ENCODE measurements around the gene BAX.

BAX gene

DNA sequence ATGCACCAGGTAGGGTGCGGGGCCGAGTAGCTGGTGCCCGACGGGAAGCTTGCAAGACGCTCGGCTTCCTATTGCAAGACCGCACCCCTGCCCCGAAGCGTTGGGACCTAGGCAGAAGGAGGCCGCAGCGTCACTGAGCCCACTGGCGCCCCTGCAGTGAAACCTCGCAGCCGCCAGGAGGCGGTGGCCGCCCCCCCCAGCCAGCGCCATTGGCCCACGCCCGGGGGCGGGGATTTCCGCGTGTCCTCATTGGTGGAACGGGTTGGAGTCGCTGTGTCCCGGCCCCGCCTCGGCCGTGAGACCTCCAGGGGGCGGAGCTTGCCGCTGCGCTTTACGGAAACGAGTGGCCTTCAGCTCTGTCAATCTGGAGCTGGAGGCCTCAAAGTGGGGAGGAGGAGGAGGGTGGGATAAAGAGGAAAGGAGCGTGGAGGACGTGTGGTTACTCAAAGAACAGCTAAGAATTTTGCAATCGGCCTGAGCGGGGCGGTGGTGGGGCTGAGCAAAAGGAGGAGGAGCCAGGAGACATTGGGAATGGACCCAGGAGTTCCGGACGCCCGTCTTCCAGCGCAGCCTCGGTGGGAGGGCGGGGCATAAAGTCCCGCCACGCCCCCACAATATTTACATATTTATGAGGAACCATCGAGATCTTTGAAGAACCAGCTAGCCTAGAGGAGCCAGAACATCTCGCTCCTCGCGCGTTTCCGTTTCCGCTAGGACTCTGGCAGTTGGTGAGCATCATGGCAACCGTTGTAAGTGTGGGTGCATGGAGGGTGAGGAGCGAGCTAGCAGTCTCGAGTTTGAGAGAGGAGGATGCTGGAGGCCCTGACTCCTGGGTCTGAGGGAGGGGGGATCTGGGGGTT lies 38.7 kb downstream of the BAX start, which contains the start of the genes GYS1 and RUVBL2:
GYS1 (minus strand) TSS at position 135 of the 860 bp plus-strand sequence. CDS start 197 bp downstream, outside the sequence.
RUVBL2 (plus strand) TSS at position 713 of the 860 bp plus-strand sequence; CDS start at position 738, 25 bp downstream.
- H3K4me1 Mint-ChIP-seq: peaks cover 39% of the 10 kb centered on the region
- peak; percentile 95 for ATAC-seq
- H3K27ac Mint-ChIP-seq: peak within 1 kb of the TSS; percentile 99
- no peaks in the 10 kb centered on the region for H3K27me3 Mint-ChIP-seq
- H3K36me3 Mint-ChIP-seq (ENCODE audit: low read depth): peaks cover 26% of the 10 kb centered on the region
- peak; percentile 99 for DNase-seq
- H3K9me3 Mint-ChIP-seq: no peaks in the 10 kb centered on the region
- peak within 1 kb of the TSS; percentile 98 for H3K4me3 Mint-ChIP-seq

DNA sequence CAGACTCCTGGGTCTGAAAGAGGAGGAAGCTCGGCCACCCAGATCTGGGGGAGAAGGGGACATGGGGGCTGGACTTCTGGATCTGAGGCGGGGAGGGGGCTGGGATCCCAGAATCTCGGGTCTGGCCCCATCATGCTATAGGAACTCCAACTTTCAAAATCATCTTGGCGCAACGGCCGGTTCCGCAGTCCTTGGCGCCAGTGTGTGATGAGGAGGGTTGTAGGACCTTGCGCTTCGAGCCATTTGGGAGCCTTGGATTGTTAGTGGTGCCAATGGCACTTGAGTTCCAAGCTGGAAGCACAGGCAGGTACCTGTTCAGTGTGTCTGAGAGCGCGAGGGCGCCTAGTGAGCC lies 39.3 kb downstream of the BAX start:
- Mint-ChIP-seq H3K4me3 (peak overlapping the region; percentile 98), H3K27me3 (no peaks in the 10 kb centered on the region), H3K27ac (peak overlapping the region; percentile 99), H3K36me3 (ENCODE audit: low read depth) (peaks cover 20% of the 10 kb centered on the region), H3K9me3 (no peaks in the 10 kb centered on the region), H3K4me1 (peaks cover 35% of the 10 kb centered on the region)
- DNase-seq (no peak), ATAC-seq (no peak)

DNA sequence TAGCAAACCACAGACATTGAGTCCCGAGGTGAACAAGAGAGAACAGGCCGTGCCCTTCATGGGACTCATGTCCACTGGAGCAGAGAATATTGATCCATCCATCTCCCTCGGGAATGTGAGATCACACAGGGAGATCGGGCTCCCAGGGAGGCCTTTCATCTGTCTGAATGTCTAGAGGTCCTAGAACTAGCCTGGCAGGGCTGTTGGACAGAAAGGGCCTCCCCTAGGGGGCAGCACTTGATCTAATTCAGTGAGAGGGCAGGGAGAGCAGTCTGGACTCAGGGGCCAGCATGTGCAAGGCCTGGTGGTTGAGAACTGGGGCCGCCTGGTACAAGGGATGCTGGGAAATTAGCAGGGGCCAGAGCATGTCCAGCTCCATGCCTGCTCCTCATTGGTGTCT lies 43.3 kb downstream of the BAX start:
- ATAC-seq (no peak), DNase-seq (peak; percentile 71)
- no peaks in the 10 kb centered on the region for H3K27me3 Mint-ChIP-seq
- H3K27ac Mint-ChIP-seq: no peak overlapping the region
- H3K36me3 Mint-ChIP-seq (ENCODE audit: low read depth): peaks cover 28% of the 10 kb centered on the region
- no peaks in the 10 kb centered on the region for H3K9me3 Mint-ChIP-seq
- no peak overlapping the region for H3K4me3 Mint-ChIP-seq
- peaks cover 21% of the 10 kb centered on the region for H3K4me1 Mint-ChIP-seq

GRCh38 chr19:48999481-49000325 lies 45.0 kb downstream of the BAX start:
- ATAC-seq: peak; percentile 63
- Mint-ChIP-seq H3K27ac (no peak overlapping the region), H3K27me3 (no peaks in the 10 kb centered on the region), H3K4me1 (peaks cover 11% of the 10 kb centered on the region), H3K9me3 (no peaks in the 10 kb centered on the region), H3K4me3 (no peak overlapping the region), H3K36me3 (ENCODE audit: low read depth) (peaks cover 23% of the 10 kb centered on the region)
- DNase-seq: peak; percentile 68

DNA sequence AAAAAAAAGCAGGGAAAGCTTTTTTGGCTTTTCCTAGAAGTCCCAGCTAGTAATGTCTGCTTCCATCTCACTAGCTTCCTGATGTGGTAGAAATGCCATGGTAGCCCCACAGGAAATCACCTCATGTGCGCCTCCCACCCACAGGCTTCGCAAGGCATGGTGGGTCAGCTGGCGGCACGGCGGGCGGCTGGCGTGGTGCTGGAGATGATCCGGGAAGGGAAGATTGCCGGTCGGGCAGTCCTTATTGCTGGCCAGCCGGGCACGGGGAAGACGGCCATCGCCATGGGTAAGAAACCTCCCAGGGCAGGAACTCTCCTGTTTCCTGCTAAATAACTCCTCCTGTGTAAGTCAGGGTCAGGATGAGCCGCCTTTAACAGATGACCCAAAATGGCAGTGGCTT lies 49.5 kb downstream of the BAX start:
- H3K27me3 Mint-ChIP-seq: no peaks in the 10 kb centered on the region
- no peak for ATAC-seq
- no peak overlapping the region for H3K27ac Mint-ChIP-seq
- no peak overlapping the region for H3K4me3 Mint-ChIP-seq
- no peaks in the 10 kb centered on the region for H3K9me3 Mint-ChIP-seq
- H3K4me1 Mint-ChIP-seq: no peaks in the 10 kb centered on the region
- no peak for DNase-seq
- H3K36me3 Mint-ChIP-seq (ENCODE audit: low read depth): peaks cover 28% of the 10 kb centered on the region

GRCh38 chr19:49004964-49005614 lies 50.4 kb downstream of the BAX start:
- no peaks in the 10 kb centered on the region for H3K9me3 Mint-ChIP-seq
- no peak overlapping the region for H3K4me3 Mint-ChIP-seq
- H3K36me3 Mint-ChIP-seq (ENCODE audit: low read depth): peaks cover 21% of the 10 kb centered on the region
- H3K27ac Mint-ChIP-seq: no peak overlapping the region
- ATAC-seq: no peak
- H3K4me1 Mint-ChIP-seq: no peaks in the 10 kb centered on the region
- no peak for DNase-seq
- no peaks in the 10 kb centered on the region for H3K27me3 Mint-ChIP-seq

GRCh38 chr19:49006905-49007304 lies 52.2 kb downstream of the BAX start:
- H3K27ac Mint-ChIP-seq: no peak overlapping the region
- ATAC-seq (no peak), DNase-seq (no peak)
- H3K4me1 Mint-ChIP-seq: no peaks in the 10 kb centered on the region
- no peak overlapping the region for H3K4me3 Mint-ChIP-seq
- H3K9me3 Mint-ChIP-seq: no peaks in the 10 kb centered on the region
- peaks cover 23% of the 10 kb centered on the region for H3K36me3 Mint-ChIP-seq (ENCODE audit: low read depth)
- H3K27me3 Mint-ChIP-seq: no peaks in the 10 kb centered on the region

DNA sequence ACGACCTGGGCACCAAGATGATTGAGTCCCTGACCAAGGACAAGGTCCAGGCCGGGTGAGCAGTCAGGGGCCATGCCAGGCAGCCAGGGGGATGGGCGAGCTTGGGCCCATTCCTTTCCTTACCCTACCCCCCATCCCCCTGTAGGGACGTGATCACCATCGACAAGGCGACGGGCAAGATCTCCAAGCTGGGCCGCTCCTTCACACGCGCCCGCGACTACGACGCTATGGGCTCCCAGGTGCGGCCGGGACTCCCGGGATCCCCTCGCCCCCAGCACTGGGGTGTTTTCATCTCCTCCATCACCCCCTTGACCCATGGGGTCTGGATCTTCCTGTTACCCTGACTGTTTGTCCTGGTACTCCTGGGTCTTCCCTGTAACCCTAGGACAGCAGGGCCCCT lies 55.2 kb downstream of the BAX start:
- H3K4me3 Mint-ChIP-seq: no peak overlapping the region
- H3K4me1 Mint-ChIP-seq: no peaks in the 10 kb centered on the region
- DNase-seq (no peak), ATAC-seq (no peak)
- no peaks in the 10 kb centered on the region for H3K27me3 Mint-ChIP-seq
- peaks cover 21% of the 10 kb centered on the region for H3K36me3 Mint-ChIP-seq (ENCODE audit: low read depth)
- no peak overlapping the region for H3K27ac Mint-ChIP-seq
- H3K9me3 Mint-ChIP-seq: no peaks in the 10 kb centered on the region

- Mint-ChIP-seq H3K4me1 (no peaks in the 10 kb centered on the region), H3K4me3 (no peak overlapping the region), H3K9me3 (no peaks in the 10 kb centered on the region), H3K27me3 (no peaks in the 10 kb centered on the region), H3K27ac (no peak overlapping the region), H3K36me3 (ENCODE audit: low read depth) (peaks cover 17% of the 10 kb centered on the region)
- DNase-seq: no peak
- no peak for ATAC-seq
These were observed 55.8 kb downstream of the BAX start for GRCh38 chr19:49010453-49010852.

GRCh38 chr19:49011194-49011593 lies 56.5 kb downstream of the BAX start:
- Mint-ChIP-seq H3K27ac (no peak overlapping the region), H3K4me3 (no peak overlapping the region), H3K27me3 (no peaks in the 10 kb centered on the region), H3K4me1 (no peaks in the 10 kb centered on the region), H3K36me3 (ENCODE audit: low read depth) (peaks cover 21% of the 10 kb centered on the region), H3K9me3 (no peaks in the 10 kb centered on the region)
- DNase-seq (no peak), ATAC-seq (no peak)

Data from activated naive CD8-positive, alpha-beta T cell treated with anti-CD3 and anti-CD28 coated beads, Interleukin-2, amount 50 U/mL, for 24 hours (primary cell).